Measurements from ENCODE around the gene PAX8.
A peak's percentile ranks its signal among the peaks of the same experiment; 100 is the strongest.
"Not testable (repeated sequence)": the region's sequence is repeated elsewhere in the genome, so short reads cannot be mapped to it uniquely, and the experiment has no call there.

Gene PAX8

GRCh38 chr2:113238871-113239839 is 39.6 kb downstream of the PAX8 start:
- H3K4me1 ChIP-seq (ENCODE audit: control insufficient read depth in 1 of 2, insufficient read depth in 2 of 2, low read length in 2 of 2), result peaks cover 14 to 32% of the 10 kb centered on the region in 2 donors
- peaks cover 0 to 3% of the 10 kb centered on the region in 2 donors for H3K27me3 ChIP-seq (ENCODE audit: control insufficient read depth in 1 of 2, insufficient read depth in 2 of 2, low read length in 2 of 2)
- no peak overlapping the region for H3K27ac ChIP-seq (ENCODE audit: low read depth, low read length)
- no peak overlapping the region for H3K4me3 ChIP-seq (ENCODE audit: low read depth in 1 of 2, low read length in 2 of 2)
- H3K36me3 ChIP-seq (ENCODE audit: control insufficient read depth in 1 of 2, insufficient read depth in 2 of 2, low read length in 2 of 2), result no peaks in the 10 kb centered on the region
- no peak overlapping the region for H3K9ac ChIP-seq (ENCODE audit: low read depth in 1 of 2, low read length in 2 of 2)
- H3K9me3 ChIP-seq (ENCODE audit: control insufficient read depth in 1 of 2, low read length in 2 of 2), result no peaks in the 10 kb centered on the region

- no peak overlapping the region for H3K4me3 ChIP-seq (ENCODE audit: low read depth in 1 of 2, low read length in 2 of 2)
- H3K9me3 ChIP-seq (ENCODE audit: control insufficient read depth in 1 of 2, low read length in 2 of 2), result no peaks in the 10 kb centered on the region
- no peak overlapping the region for H3K9ac ChIP-seq (ENCODE audit: low read depth in 1 of 2, low read length in 2 of 2)
- no peak overlapping the region for H3K27ac ChIP-seq (ENCODE audit: low read depth, low read length)
- H3K27me3 ChIP-seq (ENCODE audit: control insufficient read depth in 1 of 2, insufficient read depth in 2 of 2, low read length in 2 of 2), result peaks cover 0 to 3% of the 10 kb centered on the region in 2 donors
- H3K36me3 ChIP-seq (ENCODE audit: control insufficient read depth in 1 of 2, insufficient read depth in 2 of 2, low read length in 2 of 2), result no peaks in the 10 kb centered on the region
- peaks cover 14 to 38% of the 10 kb centered on the region in 2 donors for H3K4me1 ChIP-seq (ENCODE audit: control insufficient read depth in 1 of 2, insufficient read depth in 2 of 2, low read length in 2 of 2)
These were observed 41.0 kb downstream of the PAX8 start for GRCh38 chr2:113237604-113238160.

GRCh38 chr2:113236367-113237159 is 42.2 kb downstream of the PAX8 start:
- Histone ChIP-seq H3K4me3 (ENCODE audit: low read depth in 1 of 2, low read length in 2 of 2) (peak overlapping the region; percentile 62 to 70), H3K9ac (ENCODE audit: low read depth in 1 of 2, low read length in 2 of 2) (peak overlapping the region; percentile 24 to 43), H3K27ac (ENCODE audit: low read depth, low read length) (no peak overlapping the region)

GRCh38 chr2:113235347-113236226 is 43.1 kb downstream of the PAX8 start:
- H3K27ac ChIP-seq (ENCODE audit: low read depth, low read length); H3K9me3 ChIP-seq (ENCODE audit: control insufficient read depth in 1 of 2, low read length in 2 of 2); H3K36me3 ChIP-seq (ENCODE audit: control insufficient read depth in 1 of 2, insufficient read depth in 2 of 2, low read length in 2 of 2); H3K27me3 ChIP-seq (ENCODE audit: control insufficient read depth in 1 of 2, insufficient read depth in 2 of 2, low read length in 2 of 2): not testable (repeated sequence)
- peak overlapping the region; percentile 35 to 63 for H3K9ac ChIP-seq (ENCODE audit: low read depth in 1 of 2, low read length in 2 of 2)
- H3K4me1 ChIP-seq (ENCODE audit: control insufficient read depth in 1 of 2, insufficient read depth in 2 of 2, low read length in 2 of 2), result peaks cover 17 to 44% of the 10 kb centered on the region in 2 donors
- H3K4me3 ChIP-seq (ENCODE audit: low read depth in 1 of 2, low read length in 2 of 2), result peak overlapping the region; percentile 48 to 80

More at GRCh38 chr2:113236367-113237159, 42.2 kb downstream of the PAX8 start:
- H3K27me3 ChIP-seq (ENCODE audit: control insufficient read depth in 1 of 2, insufficient read depth in 2 of 2, low read length in 2 of 2), result peaks cover 0 to 3% of the 10 kb centered on the region in 2 donors
- H3K36me3 ChIP-seq (ENCODE audit: control insufficient read depth in 1 of 2, insufficient read depth in 2 of 2, low read length in 2 of 2), result no peaks in the 10 kb centered on the region
- H3K4me1 ChIP-seq (ENCODE audit: control insufficient read depth in 1 of 2, insufficient read depth in 2 of 2, low read length in 2 of 2), result peaks cover 14 to 45% of the 10 kb centered on the region in 2 donors
- H3K9me3 ChIP-seq (ENCODE audit: control insufficient read depth in 1 of 2, low read length in 2 of 2), result no peaks in the 10 kb centered on the region

GRCh38 chr2:113234721-113235346 is 43.9 kb downstream of the PAX8 start:
- peaks cover 19 to 43% of the 10 kb centered on the region in 2 donors for H3K4me1 ChIP-seq (ENCODE audit: control insufficient read depth in 1 of 2, insufficient read depth in 2 of 2, low read length in 2 of 2)
- no peak overlapping the region for H3K27ac ChIP-seq (ENCODE audit: low read depth, low read length)
- peak overlapping the region; percentile 45 to 80 for H3K4me3 ChIP-seq (ENCODE audit: low read depth in 1 of 2, low read length in 2 of 2)
- H3K9me3 ChIP-seq (ENCODE audit: control insufficient read depth in 1 of 2, low read length in 2 of 2), result no peaks in the 10 kb centered on the region
- no peaks in the 10 kb centered on the region for H3K27me3 ChIP-seq (ENCODE audit: control insufficient read depth in 1 of 2, insufficient read depth in 2 of 2, low read length in 2 of 2)
- peak overlapping the region in 1 of 2 donors; percentile 63 for H3K9ac ChIP-seq (ENCODE audit: low read depth in 1 of 2, low read length in 2 of 2)
- no peaks in the 10 kb centered on the region for H3K36me3 ChIP-seq (ENCODE audit: control insufficient read depth in 1 of 2, insufficient read depth in 2 of 2, low read length in 2 of 2)

- Histone ChIP-seq H3K4me3 (ENCODE audit: low read depth in 1 of 2, low read length in 2 of 2) (no peak overlapping the region), H3K27me3 (ENCODE audit: control insufficient read depth in 1 of 2, insufficient read depth in 2 of 2, low read length in 2 of 2) (no peaks in the 10 kb centered on the region), H3K27ac (ENCODE audit: low read depth, low read length) (no peak overlapping the region), H3K36me3 (ENCODE audit: control insufficient read depth in 1 of 2, insufficient read depth in 2 of 2, low read length in 2 of 2) (no peaks in the 10 kb centered on the region), H3K9me3 (ENCODE audit: control insufficient read depth in 1 of 2, low read length in 2 of 2) (no peaks in the 10 kb centered on the region), H3K9ac (ENCODE audit: low read depth in 1 of 2, low read length in 2 of 2) (no peak overlapping the region), H3K4me1 (ENCODE audit: control insufficient read depth in 1 of 2, insufficient read depth in 2 of 2, low read length in 2 of 2) (peaks cover 28 to 41% of the 10 kb centered on the region in 2 donors)
These were observed 44.8 kb downstream of the PAX8 start for GRCh38 chr2:113233593-113234550.

GRCh38 chr2:113232740-113233139 is 46.0 kb downstream of the PAX8 start:
- H3K9me3 ChIP-seq (ENCODE audit: control insufficient read depth in 1 of 2, low read length in 2 of 2), result no peaks in the 10 kb centered on the region
- no peak overlapping the region for H3K9ac ChIP-seq (ENCODE audit: low read depth in 1 of 2, low read length in 2 of 2)
- H3K27ac ChIP-seq (ENCODE audit: low read depth, low read length), result no peak overlapping the region
- peaks cover 40 to 49% of the 10 kb centered on the region in 2 donors for H3K4me1 ChIP-seq (ENCODE audit: control insufficient read depth in 1 of 2, insufficient read depth in 2 of 2, low read length in 2 of 2)
- H3K36me3 ChIP-seq (ENCODE audit: control insufficient read depth in 1 of 2, insufficient read depth in 2 of 2, low read length in 2 of 2), result no peaks in the 10 kb centered on the region
- H3K27me3 ChIP-seq (ENCODE audit: control insufficient read depth in 1 of 2, insufficient read depth in 2 of 2, low read length in 2 of 2), result no peaks in the 10 kb centered on the region
- H3K4me3 ChIP-seq (ENCODE audit: low read depth in 1 of 2, low read length in 2 of 2), result no peak overlapping the region

GRCh38 chr2:113232123-113232522 is 46.6 kb downstream of the PAX8 start:
- Histone ChIP-seq H3K36me3 (ENCODE audit: control insufficient read depth in 1 of 2, insufficient read depth in 2 of 2, low read length in 2 of 2) (no peaks in the 10 kb centered on the region), H3K27me3 (ENCODE audit: control insufficient read depth in 1 of 2, insufficient read depth in 2 of 2, low read length in 2 of 2) (no peaks in the 10 kb centered on the region), H3K4me3 (ENCODE audit: low read depth in 1 of 2, low read length in 2 of 2) (no peak overlapping the region), H3K27ac (ENCODE audit: low read depth, low read length) (no peak overlapping the region), H3K9me3 (ENCODE audit: control insufficient read depth in 1 of 2, low read length in 2 of 2) (no peaks in the 10 kb centered on the region), H3K9ac (ENCODE audit: low read depth in 1 of 2, low read length in 2 of 2) (no peak overlapping the region), H3K4me1 (ENCODE audit: control insufficient read depth in 1 of 2, insufficient read depth in 2 of 2, low read length in 2 of 2) (peaks cover 41 to 44% of the 10 kb centered on the region in 2 donors)
